Activated CD8-positive, alpha-beta T cell treated with anti-CD3 and anti-CD28 coated beads for 36 hours (primary cell): ENCODE results near the gene RNF144A. TPM values are rescaled to one million over a fixed set of nuclear protein-coding genes. Genes with fewer than 3 reads are reported as not detected.

ENCODE experiments used
- ATAC-seq: fragments of 200-7000 bp; cut with Tn5 transposase; one replicate; pipeline ENCODE4 v1.10.0; 2021; ENCODE audit warnings: mild to moderate bottlenecking, moderate library complexity
- CTCF ChIA-PET: fragments of 350-600 bp; sonication (Branson Sonifier 250); formaldehyde crosslinking; loops from one replicate; lab custom pipeline; 2021; ENCODE audit warnings: antibody characterized with exemption; lab: Charles Lee
- POLR2A ChIA-PET: fragments of 350-600 bp; sonication (Branson Sonifier 250); formaldehyde crosslinking; loops from one replicate; lab custom pipeline; 2021; ENCODE audit warnings: antibody characterized with exemption; lab: Charles Lee
- DNase-seq: peaks from one replicate; pipeline ENCODE4 v3.0.0-alpha.2; 2020
- H3K27ac Mint-ChIP-seq: one replicate; pipeline ENCODE4 v1.8.0; 2021; ENCODE audit warnings: mild to moderate bottlenecking, mixed read lengths
- H3K27me3 Mint-ChIP-seq: one replicate; pipeline ENCODE4 v1.8.0; 2021; ENCODE audit warnings: mixed read lengths
- H3K36me3 Mint-ChIP-seq: one replicate; pipeline ENCODE4 v1.8.0; 2021; ENCODE audit warnings: low read depth, mixed read lengths
- H3K4me1 Mint-ChIP-seq: one replicate; pipeline ENCODE4 v1.8.0; 2021; ENCODE audit warnings: low read depth, mixed read lengths
- H3K4me3 Mint-ChIP-seq: one replicate; pipeline ENCODE4 v1.8.0; 2021; ENCODE audit warnings: mild to moderate bottlenecking, moderate library complexity, mixed read lengths
- H3K9me3 Mint-ChIP-seq: one replicate; pipeline ENCODE4 v1.8.0; 2021; ENCODE audit warnings: mixed read lengths
- intact Hi-C: fragments of 100-400 bp; cut with micrococcal nuclease; formaldehyde crosslinking; loops from one replicate; pipeline ENCODE4 v1.10.0; 2022
- total RNA-seq, 2 experiments: library from RNA; stranded (reverse); gene quantifications; one replicate each; pipeline ENCODE4 v1.2.3, GENCODE V29; 2021
- TF ChIP-seq, protein P1 (sequence below): fragments of 200-600 bp; IDR thresholded peaks from one replicate; pipeline ENCODE4 v1.8.0; 2022; ENCODE audit warnings: antibody characterized with exemption, mild to moderate bottlenecking

The RNF144A gene
- total RNA-seq, 2 experiments from 2014 or later = 32.6 to 36.5 TPM

DNA sequence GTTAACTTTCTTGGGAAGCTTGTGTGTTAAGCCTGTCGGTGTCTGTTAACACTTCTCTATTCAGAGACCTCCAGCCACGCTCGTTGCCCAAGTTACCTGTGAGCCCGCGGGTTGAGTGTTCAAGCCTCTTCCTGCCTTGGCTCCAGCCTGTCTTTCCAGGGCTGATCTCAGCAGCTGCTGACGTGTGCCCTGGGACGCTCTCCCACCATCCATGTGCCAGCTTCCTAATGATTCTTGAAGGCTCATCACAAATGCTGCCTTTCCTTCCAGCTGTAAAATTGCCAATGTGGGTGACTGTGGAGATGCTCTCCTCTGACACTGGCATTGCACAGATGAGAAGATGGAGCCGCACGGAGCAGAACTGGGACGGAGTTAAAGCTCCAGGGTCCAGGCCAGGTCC is 6.1 kb downstream of the RNF144A start:
- Mint-ChIP-seq H3K4me3 (no peak overlapping the region), H3K9me3 (peaks cover 5% of the 10 kb centered on the region), H3K27ac (no peak overlapping the region), H3K4me1 (peaks cover 67% of the 10 kb centered on the region), H3K36me3 (peaks cover 39% of the 10 kb centered on the region), H3K27me3 (no peaks in the 10 kb centered on the region)
- POLR2A ChIA-PET = interaction anchor here (1.0 kb wide), 2 partner anchors 11 to 33 kb away, joined by 3 to 4 read pairs; no protein-coding TSS in a partner anchor
- no peak for ATAC-seq
- TF ChIP-seq, protein P1, sequence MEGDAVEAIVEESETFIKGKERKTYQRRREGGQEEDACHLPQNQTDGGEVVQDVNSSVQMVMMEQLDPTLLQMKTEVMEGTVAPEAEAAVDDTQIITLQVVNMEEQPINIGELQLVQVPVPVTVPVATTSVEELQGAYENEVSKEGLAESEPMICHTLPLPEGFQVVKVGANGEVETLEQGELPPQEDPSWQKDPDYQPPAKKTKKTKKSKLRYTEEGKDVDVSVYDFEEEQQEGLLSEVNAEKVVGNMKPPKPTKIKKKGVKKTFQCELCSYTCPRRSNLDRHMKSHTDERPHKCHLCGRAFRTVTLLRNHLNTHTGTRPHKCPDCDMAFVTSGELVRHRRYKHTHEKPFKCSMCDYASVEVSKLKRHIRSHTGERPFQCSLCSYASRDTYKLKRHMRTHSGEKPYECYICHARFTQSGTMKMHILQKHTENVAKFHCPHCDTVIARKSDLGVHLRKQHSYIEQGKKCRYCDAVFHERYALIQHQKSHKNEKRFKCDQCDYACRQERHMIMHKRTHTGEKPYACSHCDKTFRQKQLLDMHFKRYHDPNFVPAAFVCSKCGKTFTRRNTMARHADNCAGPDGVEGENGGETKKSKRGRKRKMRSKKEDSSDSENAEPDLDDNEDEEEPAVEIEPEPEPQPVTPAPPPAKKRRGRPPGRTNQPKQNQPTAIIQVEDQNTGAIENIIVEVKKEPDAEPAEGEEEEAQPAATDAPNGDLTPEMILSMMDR = no peak
- DNase-seq = no peak
- CTCF ChIA-PET = interaction anchor here (0.9 to 4.1 kb wide), 2 partner anchors 26 to 91 kb away, joined by 4 to 23 read pairs; no protein-coding TSS in a partner anchor
- intact Hi-C loops = no loop called here

DNA sequence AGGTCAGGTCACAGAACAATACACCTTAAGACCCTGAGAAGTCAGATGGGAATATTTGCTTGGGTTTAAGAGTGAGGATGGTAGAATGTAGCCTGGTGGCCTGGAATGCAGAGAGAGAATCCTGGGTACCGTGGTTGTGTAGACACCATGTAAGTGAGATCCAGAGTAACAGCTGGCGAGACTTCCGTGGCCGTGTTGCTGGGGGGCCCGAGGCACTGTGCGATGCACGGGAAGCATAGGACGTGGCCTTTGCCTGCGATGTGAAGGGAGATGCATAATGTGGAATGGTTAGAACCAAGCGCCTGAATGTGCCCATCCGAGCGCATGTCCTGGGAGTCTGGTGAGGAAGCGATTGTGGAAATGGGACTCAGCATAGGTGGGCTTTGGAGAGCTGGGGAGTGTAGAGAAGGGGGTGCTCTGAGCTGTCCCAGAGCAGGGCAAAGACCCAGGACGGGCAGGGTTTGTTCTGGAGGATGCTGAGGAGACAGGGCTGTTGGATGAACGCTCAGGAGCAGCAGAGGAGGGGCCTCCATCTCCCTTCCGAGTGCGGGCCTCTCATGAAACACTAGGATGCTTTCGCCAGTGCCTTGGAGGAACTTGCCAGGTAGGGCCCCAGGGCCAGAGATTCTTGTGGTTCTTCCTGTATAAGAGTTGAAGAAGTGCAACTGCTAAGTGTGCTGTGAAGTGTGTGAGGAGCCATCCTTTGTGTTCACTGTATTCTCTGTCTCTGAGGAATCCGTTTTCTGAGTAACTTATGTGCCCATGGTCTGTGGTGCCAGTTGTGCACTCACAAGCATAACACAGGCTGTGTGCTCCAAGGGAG is 7.1 kb downstream of the RNF144A start:
- intact Hi-C loops = no loop called here
- POLR2A ChIA-PET = no interaction called here
- no peak overlapping the region for H3K4me3 Mint-ChIP-seq
- H3K4me1 Mint-ChIP-seq = peaks cover 70% of the 10 kb centered on the region
- TF ChIP-seq, protein P1 = no peak
- DNase-seq (no peak), ATAC-seq (no peak)
- CTCF ChIA-PET = interaction anchor here (0.9 to 4.1 kb wide), 2 partner anchors 27 to 90 kb away, joined by 4 to 23 read pairs; no protein-coding TSS in a partner anchor
- peaks cover 40% of the 10 kb centered on the region for H3K36me3 Mint-ChIP-seq
- peak overlapping the region; percentile 36 for H3K27ac Mint-ChIP-seq
- H3K27me3 Mint-ChIP-seq = no peaks in the 10 kb centered on the region
- peaks cover 10% of the 10 kb centered on the region for H3K9me3 Mint-ChIP-seq

DNA sequence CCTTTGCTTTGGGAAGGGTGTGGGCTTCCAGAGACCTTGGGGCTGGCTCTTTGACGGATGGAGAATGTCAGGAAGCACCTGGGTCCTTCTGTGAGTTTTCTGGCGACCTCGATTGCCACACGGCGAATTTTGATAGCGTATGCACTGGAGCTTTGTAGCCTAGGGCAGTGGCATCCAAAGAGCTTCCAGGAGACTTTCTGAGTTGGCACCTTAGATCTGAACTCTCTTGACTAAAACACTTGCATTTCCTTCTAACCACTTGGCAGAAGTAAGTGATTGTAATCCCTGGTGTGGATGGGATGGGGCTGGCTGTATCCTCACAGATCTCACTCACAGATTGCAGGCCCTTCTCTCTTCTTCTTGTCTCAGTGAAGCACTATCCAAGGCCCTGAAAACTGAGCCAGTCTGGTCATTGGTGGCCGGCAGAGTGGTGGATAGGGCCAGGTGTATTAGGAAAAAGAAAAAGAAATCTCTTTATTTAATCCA is 7.8 kb downstream of the RNF144A start:
- no peak for DNase-seq
- intact Hi-C loops = no loop called here
- Mint-ChIP-seq H3K27me3 (no peaks in the 10 kb centered on the region), H3K27ac (no peak overlapping the region), H3K4me1 (peaks cover 70% of the 10 kb centered on the region), H3K36me3 (peaks cover 40% of the 10 kb centered on the region), H3K9me3 (peaks cover 10% of the 10 kb centered on the region), H3K4me3 (no peak overlapping the region)
- ChIA-PET CTCF (interaction anchor here (1.1 kb wide), 1 partner anchor 120 kb away, joined by 4 read pairs; no protein-coding TSS in a partner anchor), POLR2A (no interaction called here)
- TF ChIP-seq, protein P1 = no peak
- ATAC-seq = no peak

DNA sequence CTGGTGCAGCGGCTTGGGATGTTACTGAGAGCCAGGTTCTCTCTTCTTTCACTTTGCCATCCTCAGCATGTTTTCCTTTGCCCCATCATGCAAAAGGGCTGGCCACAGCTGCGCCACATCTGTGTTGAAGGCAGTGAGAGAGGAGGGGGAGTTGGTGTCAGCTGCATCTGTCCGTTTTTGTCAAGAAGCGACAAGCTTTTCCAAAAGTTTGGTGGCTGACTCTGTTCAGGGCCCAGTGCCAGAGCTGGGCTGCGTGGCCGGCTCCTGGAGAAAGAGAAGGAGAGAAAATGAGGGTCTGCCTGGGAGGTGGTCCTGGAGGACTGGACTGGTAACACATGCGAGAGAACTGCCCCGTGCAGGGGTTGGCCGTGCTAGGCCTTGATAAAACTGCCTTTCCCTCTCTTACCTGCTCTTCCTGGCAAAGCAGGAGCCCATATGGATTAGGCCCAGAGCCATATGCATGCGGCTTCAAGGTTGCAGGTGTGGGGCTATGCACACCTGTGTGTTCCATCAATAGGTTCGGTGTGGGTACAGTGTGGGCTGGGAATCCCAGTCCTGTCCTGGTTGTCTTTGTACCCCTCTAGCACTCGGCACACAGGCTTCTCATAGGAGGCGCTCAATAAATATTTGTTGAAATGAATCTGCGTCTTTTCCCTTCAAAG is 9.0 kb downstream of the RNF144A start:
- H3K27me3 Mint-ChIP-seq = no peaks in the 10 kb centered on the region
- peaks cover 62% of the 10 kb centered on the region for H3K4me1 Mint-ChIP-seq
- ATAC-seq (no peak), DNase-seq (no peak)
- ChIA-PET POLR2A (no interaction called here), CTCF (interaction anchor here (1.1 kb wide), 1 partner anchor 118 kb away, joined by 4 read pairs; no protein-coding TSS in a partner anchor)
- H3K27ac Mint-ChIP-seq = no peak overlapping the region
- TF ChIP-seq, protein P1 = no peak
- peaks cover 10% of the 10 kb centered on the region for H3K9me3 Mint-ChIP-seq
- peaks cover 43% of the 10 kb centered on the region for H3K36me3 Mint-ChIP-seq
- no peak overlapping the region for H3K4me3 Mint-ChIP-seq
- intact Hi-C loops = no loop called here
